GM18907 (cell line): Measurements from ENCODE around the gene PARD3B.

Experiments
- ATAC-seq: cut with Tn5 transposase; IDR thresholded peaks from one replicate; pipeline ENCODE4 v1.9.1; 2021; ENCODE audit warnings: mild to moderate bottlenecking, moderate library complexity; ENCODE audit not compliant: unreplicated experiment

The PARD3B gene

DNA sequence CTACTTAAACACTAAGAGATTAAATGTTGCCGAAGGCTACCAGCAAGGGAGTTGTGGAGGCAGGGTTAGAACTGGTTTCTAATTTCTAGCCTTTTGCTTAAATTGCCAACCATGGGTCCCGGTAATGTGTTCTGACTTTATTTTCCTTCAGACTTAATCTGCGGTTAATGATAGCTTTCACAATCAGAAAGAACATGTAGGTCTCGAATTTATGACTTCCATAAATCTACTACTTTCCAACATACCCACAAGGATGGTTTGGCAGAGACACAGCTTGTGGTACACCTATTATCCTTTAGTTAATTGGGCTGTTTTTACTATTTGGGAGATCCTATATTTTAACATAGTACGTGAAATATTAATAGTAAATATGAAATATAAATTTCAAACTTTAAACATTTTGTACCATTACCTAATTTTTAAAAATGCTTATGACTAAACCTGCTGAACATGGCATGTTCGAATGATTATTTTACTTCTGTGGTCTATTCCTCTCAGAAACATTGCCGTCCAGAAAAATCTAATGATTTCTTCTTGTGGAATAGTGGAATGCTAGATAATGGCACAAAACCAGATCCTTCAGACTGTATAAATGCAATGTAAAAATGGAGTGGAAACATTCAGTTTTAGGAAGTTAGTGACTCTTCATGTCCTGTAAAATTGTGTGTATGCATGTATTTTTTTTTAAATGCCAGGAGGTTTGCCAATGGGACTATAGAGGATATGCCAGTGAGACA, 41.3 kb downstream of the PARD3B start:
- ATAC-seq, result no peak

DNA sequence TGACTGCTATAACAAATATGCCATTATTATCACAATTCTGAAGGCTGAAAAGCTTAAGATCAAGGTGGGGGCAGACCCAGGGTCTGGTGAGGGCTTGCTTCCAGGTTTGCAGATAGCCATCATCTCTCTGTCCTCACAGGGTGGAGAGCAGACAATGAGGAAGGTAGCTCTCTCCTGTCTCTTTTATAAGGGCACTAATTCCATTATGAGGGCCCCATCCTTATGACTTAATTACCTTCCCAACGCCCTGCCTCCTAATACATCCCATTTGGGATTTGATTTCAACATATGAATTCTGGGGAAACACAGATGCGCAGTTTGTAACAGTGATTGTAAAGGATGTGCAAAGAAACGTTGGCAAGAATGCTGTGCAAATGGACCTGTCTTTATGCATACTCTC, 44.8 kb downstream of the PARD3B start:
- ATAC-seq, result no peak

DNA sequence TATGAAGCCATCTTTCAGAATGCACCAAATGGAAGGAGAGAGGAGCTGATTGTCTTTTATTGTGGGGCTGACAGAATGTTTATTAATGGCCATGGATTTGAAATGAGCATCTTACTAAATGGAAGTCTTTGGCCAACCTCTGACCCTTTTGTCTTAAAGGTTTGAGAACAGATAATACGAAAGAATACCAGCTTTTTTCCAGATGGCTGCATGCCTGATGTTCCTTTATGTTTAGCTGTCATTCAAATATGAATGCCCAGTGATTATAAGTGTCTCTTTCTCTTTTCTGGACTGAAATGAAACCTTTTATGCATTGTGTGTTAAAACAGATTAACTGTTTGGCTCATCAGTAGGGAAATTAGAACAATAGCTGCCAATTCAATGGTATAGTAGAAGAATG, 46.0 kb downstream of the PARD3B start:
- no peak for ATAC-seq

DNA sequence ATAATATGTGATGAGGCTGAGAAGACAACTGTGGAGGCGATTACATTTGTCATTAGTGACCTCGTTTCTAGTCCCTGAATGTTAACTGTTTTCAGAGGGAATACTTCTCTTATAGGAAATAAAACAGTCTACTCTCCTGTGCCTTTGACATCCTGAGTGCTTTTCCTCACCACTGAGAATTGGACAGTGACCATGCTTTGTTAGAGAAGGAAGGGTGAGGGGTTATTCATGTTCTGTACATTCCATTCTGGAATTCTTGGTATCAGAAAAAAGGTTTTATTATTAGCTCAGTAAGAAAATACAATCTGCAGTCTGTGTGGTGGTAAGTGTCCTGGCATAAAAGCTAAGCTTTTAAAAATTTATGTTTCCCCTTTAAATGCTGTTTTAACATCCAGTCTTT, 58.8 kb downstream of the PARD3B start:
- no peak for ATAC-seq

DNA sequence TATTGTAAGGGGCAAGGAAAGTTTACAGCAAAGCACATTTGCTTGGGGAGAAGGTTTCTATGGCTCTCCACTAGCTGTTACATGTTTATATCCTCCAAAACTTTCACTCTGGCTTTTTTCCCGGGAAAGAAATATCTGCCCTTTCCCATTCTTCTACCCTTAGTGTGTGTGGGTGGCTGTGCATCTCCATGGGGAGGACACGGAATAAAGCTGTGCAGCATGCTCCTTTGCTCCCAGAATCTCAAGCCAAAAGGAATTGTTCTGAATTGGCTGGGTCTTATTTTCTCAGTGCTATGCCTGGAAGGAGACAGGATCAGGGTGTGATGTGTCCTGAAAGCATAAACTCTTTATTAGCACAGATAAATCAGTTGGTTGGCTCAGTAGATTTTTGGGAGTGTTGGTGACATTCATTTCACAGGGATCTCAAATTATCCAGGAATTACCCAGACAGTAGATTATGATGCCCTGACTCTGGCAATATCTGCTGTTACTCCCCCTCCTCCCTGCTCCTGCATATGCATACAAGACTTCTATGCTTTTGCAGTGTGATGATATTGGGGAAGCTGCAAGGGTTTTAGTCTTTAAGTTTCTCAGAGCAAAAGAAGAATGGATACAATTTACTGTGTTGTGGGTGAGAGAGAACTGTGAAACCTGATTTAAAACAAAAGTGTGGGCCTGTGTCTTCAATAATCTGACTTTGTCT, 63.1 kb downstream of the PARD3B start:
- no peak for ATAC-seq

DNA sequence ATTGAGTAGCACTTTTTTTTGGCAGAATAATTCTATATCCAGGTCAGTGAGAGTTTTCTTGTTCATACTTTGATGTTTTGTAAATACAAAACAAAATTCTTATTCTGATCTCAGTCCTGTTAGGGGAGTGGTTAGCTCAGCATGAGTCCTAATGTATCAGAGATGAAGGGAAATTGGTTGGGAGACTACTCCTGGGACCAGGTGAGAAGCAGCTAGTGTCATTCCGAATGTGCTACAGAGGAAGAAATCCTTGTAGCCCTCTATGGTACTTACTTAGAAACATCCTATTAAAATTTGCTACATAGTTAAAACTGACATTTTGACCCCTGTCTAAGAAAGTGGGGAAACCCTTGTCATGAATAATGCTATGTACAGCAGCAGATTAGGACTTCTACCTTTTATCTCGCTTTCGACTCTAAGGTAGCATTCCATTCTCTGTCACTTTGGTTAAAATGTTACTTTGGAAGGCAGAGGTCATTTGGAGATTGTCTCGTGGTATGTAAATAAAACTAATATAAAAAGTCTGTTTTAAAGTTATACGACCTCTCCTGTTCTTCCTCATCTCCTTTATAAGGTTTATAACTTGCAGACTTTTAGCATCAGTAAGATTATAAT, 65.8 kb downstream of the PARD3B start:
- no peak for ATAC-seq

DNA sequence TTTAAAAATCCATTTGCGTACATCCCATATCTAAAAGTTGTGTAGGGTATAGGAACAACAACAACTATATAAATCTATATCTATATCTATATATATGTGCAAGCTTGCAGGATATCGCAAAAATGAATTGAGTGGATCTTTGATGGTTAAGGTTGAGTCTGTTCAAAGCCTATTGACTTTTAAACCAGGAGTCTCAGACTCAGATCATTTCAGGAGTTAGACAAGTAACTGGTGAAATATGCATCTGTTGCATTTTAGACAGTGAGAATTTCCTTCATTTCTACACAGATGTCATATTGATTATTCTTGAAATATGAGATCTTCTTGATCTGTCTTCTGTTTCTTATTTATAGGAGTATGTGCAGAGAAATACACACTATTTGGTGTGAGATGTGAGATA, 66.5 kb downstream of the PARD3B start:
- ATAC-seq, result no peak

DNA sequence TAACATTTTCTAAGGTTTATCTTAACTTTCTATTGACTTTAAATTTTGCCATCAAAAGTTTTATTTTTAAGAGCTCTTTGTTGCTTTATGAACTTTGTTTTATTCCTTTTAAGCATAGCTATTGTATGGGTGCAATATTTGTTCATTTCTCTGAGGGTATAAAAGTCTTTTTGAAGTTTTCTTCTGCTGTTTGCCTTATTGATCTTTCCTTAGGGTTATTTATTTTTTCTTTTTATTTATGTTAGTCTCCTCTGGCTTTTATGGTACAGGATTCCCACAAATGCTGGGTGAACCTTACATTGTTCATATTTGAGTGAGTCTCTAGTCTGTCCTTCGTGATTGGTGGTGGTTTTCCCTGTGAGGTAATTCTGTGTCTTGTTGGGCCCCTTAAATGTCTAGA, 68.4 kb downstream of the PARD3B start:
- ATAC-seq, result no peak

DNA sequence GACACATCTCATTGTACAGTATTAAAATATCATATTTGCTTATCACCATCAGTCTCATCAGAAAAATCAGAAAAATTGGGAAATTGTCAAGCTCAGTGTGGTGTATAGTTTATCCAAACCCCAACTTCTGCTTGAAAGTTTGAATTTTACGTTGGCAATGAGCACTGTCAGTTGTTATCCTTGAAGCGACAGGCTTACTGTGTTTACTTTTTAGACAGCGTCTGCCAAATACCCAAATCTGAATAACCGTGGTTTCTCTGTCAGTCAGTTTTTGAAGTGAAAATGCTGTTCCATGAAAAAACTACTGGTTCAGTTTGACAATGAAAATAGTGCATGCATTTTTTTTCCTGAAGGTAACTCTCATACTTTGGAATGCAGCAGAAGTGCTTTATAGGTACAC, 70.2 kb downstream of the PARD3B start:
- ATAC-seq, result no peak

DNA sequence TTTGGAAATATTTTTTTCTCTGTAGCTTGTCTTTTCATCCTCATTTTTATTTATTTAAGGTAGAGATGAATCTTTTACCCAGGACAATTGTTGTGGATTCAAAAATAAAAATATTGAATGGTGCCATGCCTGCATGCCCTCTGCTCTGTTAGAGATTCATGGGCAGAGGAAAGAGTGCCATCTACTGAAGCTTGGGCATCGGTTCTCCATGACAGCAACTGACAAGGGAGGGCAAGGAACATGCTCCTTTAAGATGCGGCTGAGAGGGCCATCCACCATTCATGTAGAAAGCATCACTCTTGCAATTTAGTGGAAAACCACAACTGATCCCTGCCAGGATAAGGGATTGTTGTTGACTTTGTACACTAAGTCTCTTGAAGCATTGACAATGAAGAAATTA, 79.9 kb downstream of the PARD3B start:
- no peak for ATAC-seq

DNA sequence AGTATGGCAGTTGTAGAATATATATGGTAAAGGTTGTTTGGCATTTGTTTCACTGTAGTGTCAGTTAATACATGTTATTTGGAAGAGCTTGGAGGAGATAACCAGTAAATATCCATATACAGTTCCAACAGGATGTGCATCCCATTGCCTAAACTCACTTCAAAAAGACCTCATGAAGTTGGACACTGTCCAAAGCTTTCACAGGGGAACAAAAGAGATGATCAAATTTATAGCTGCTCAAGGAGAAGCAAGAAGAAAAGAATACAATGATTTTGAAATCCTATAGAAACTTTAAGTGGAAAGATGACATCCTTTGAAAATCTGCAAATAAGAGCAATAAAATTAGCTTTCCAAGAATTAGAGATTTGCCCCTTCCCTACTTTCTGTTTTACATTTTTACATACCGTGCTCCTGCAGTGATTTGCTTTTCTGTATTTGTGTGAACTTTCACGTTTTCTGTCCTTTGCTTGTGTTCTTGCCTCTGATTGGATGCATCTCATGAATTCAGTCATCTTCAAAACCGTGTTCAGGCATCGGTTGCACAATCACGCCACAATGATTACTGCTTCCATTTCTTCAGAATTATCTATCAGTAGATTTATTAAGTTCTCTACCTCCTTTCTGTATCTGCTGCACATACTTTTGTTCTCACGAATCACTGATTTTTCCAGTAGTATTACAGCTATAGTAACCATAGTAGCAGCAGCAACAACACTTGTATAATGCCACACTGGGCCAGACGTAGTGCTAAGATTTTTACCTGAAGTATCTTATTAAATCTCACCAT, 83.8 kb downstream of the PARD3B start:
- no peak for ATAC-seq

DNA sequence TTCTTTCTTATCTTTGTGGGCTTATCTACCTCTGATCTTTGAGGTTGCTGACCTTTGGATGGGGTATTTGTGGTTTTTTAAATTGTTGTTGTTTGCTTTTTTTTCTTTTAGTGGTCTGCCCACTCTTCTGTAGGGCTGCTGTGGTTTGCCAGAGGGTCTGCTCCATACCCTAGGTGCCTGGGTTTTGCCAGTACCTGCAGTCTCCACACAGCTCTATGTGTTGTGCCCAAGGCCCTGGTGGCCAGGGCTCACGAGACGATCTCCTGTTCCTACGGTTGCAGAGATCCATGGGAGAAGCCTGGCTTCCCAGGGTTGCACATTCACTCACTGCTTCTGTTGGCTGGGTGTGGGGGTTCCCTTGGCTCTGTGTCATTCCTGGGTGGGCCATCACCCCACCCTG, 87.1 kb downstream of the PARD3B start:
- no peak for ATAC-seq

DNA sequence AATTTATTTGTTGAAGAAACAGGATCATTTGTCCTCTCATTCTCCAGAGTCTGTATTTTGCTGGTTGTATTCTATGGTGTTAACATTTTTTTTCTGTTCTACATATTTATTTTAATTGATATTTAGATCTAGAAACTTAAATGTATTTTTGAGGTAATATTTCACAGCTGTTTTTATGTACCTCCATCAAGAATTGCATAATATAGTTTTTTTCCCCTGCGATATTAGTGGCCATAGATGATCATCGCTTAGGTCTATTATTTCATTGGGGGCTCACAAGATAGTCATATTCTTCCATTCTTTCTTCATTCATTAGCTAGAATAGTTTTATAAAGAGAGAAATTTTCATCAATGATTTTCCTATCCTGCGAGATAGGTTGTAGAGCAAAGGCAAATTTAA, 89.3 kb downstream of the PARD3B start:
- no peak for ATAC-seq

DNA sequence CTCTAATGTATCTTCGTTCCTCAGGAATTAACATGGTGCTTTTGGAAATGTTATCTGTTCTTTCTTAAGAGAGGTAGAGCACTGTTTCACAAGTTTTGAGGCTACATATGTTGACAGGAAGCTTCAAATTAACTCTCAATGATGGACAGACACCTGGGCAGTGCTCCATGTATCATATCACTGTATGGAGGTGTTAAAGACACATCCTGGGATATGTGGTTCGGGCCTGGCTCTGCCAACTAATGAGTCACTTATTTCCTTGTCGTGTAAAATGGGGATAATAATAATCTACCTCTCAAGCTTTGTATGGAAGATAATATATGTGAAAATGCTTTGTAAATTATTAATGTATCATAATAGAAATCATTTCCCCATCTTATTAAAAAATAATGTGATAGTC, 90.2 kb downstream of the PARD3B start:
- no peak for ATAC-seq

DNA sequence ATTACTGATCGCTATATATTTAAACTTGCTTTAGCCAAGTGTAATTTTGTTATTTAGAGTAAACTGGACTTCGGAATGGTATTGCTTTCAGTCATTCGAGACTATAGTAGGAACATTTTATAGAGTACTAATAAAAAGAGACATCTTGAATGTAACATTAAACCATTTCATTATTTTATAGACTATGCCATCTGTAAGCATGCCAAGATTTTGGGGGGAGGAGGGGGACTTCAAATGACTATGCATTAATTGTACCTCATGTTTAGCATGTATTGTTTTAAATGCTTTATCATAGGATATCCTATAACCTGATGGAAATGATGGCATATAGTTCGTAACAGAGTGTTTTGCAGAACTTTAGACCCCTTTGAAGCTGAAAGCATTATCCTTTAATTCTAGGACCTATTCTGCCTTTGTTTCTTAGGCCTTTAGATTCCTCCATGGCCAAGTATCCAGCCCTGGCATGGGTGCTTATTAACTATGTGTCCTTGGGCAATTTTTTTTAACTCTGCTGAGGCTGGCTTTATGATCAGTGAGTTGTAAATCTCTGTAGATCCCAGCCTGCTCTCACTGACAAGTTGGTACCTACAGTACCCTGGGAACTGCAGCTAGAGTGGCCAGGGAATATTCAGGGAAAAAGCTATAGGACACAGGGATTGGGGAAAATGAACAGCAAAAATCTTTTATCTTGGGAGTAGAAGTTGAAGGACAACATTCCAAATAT, 93.4 kb downstream of the PARD3B start:
- no peak for ATAC-seq

DNA sequence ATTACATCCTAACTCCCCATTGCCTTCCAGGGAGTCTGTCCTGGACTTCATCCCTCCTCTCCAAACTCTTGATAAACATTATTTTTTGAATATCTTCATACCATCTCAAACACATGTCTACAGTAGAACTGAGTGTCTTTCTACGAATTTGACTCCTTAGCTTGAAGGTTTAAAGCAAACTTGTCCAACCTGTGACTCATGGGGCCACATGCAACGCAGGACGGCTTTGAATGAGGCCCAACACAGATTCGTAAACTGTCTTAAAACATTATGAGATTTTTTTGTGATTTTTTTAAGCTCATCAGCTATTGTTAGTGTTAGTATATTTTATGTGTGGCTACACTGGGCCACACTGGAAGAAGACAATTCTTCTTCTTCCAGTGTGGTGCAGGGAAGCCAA, 98.1 kb downstream of the PARD3B start:
- ATAC-seq, result no peak

DNA sequence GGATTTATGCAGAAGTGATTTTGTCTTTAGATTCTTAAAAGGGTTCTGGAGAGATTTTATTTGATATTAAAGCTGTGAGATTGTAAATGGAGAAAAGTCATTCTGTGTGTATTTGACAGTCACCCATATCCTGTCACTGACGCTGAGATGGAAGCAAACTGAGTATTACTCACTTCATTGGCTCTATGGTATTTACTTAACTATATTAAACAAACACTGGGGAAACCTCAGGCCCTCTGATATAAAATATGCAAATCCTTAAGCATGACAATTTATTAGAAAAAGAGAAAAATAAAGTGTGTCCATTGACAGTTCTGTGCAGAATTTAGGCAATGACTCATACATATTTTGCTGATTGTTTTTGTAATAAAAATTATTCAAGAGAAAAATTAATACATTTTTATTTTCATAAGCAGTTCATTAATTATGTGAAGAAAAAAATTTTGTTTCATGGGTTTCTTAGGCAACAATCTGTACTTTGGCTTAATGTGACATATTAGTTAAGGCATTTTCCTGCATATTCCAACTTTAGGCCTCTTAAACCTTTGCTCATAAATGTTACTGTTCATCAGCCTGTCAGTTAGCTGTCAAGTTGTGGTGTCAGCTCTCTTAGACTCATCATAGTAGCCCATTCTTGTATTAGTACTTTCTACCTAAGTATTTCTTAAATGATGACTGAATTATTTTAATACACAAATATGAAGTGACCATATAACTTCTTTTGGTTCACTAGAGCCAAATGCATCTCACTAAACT, 99.9 kb downstream of the PARD3B start:
- no peak for ATAC-seq

DNA sequence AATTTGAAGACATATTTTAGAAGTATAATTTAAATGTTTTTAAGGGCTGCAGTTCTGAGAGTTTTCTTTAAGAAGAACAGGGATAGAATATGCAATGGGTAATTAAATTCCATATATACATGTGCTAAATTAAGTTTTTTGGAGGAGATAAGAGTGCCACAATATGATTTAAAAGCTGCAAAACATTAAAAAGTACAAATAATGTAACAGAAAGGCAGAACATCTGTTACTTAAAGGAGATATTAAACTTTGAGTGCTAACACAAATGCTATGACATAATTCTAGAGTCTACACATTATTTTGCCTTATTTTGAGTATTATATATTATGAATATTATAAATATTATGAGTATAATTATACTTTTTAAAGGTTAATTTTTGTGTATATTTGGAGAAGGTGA, 102.4 kb downstream of the PARD3B start:
- no peak for ATAC-seq

DNA sequence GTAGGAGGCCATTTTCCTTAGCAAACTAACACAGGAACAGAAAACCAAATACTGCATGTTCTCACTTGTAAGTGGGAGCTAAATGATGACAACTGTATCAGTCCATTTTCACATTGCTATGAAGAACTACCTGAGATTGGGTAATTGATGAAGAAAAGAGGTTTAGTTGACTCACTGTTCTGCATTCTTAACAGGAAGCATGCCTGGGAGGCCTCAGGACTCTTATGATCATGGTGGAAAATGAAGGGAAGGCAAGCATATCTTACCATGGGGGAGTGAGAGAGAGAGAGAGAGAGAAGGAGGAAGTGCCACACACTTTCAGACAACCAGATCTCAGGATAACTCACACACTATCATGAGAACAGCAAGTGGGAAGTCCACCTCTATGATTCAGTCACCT, 105.3 kb downstream of the PARD3B start:
- ATAC-seq, result no peak

DNA sequence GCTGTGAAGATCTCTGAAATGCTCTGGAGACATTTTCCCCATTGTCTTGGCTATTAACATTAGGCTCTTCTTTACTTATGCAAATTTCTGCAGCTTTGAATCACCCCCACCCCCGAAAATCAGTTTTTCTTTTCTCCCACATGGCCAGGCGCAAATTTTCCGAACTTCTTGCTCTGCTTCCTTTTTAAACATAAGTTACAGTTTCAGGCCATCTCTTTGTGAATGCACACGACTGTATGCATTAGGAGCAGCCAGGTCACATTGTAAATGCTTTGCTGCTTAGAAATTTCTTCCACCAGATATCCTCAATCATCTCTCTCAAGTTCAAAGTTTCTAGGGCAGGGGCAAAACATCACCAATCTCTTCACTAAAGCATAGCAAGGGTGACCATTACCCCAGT, 106.8 kb downstream of the PARD3B start:
- no peak for ATAC-seq
